OCI-LY3 (cell line): ENCODE results near the gene ZER1.

Experiments
- EZH2phosphoT487 ChIP-seq: fragments of 200-600 bp; shearing (Covaris generic); IDR thresholded peaks from 2 replicates; pipeline ENCODE4 v1.6.1; 2018; ENCODE audit warnings: antibody characterized with exemption, mixed run types, low read depth
- TF ChIP-seq, protein P1 (sequence below): fragments of 200-600, 300-600 bp; sonication (generic); IDR thresholded peaks from 2 replicates; pipeline ENCODE4 v1.5.1; 2014; ENCODE audit warnings: antibody characterized with exemption, low read length, low read depth

GRCh38 chr9:128732576-128732975 lies 39.2 kb downstream of the ZER1 start:
- TF ChIP-seq, protein P1, sequence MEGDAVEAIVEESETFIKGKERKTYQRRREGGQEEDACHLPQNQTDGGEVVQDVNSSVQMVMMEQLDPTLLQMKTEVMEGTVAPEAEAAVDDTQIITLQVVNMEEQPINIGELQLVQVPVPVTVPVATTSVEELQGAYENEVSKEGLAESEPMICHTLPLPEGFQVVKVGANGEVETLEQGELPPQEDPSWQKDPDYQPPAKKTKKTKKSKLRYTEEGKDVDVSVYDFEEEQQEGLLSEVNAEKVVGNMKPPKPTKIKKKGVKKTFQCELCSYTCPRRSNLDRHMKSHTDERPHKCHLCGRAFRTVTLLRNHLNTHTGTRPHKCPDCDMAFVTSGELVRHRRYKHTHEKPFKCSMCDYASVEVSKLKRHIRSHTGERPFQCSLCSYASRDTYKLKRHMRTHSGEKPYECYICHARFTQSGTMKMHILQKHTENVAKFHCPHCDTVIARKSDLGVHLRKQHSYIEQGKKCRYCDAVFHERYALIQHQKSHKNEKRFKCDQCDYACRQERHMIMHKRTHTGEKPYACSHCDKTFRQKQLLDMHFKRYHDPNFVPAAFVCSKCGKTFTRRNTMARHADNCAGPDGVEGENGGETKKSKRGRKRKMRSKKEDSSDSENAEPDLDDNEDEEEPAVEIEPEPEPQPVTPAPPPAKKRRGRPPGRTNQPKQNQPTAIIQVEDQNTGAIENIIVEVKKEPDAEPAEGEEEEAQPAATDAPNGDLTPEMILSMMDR: no peak
- no peak for TF ChIP-seq EZH2phosphoT487
